HL-60 (cell line): ENCODE results near the gene MMP24.

Experiments
- DNase-seq, 2 experiments: peaks; one replicate each; pipeline ENCODE4 v3.0.0-alpha.2; 2010 to 2020; ENCODE audit warnings: low read depth in 1 of 2, low spot score in 1 of 2
- H3K27ac ChIP-seq: fragments of 250-450 bp; sonication (Bioruptor Pico); replicated peaks from 2 replicates; pipeline ENCODE4 v1.5.1; 2020; ENCODE audit warnings: mild to moderate bottlenecking, moderate library complexity
- H3K27me3 ChIP-seq: fragments of 250-450 bp; sonication (Bioruptor Pico); 2 replicates; pipeline ENCODE4 v1.5.1; 2021; ENCODE audit warnings: mild to moderate bottlenecking, moderate library complexity; ENCODE audit not compliant: insufficient read depth, poor library complexity, severe bottlenecking
- H3K4me3 ChIP-seq: replicated peaks from 2 replicates; pipeline ENCODE4 v1.5.1; 2011; ENCODE audit warnings: mild to moderate bottlenecking, control low read depth, low read length; ENCODE audit not compliant: insufficient read depth
- CTCF ChIP-seq: IDR thresholded peaks from one replicate; pipeline ENCODE4 v1.5.1; 2011; ENCODE audit warnings: low read length, control low read depth, inconsistent platforms; ENCODE audit not compliant: insufficient read depth
- GABPA ChIP-seq: IDR thresholded peaks from 2 replicates; pipeline ENCODE4 v1.6.1; 2012; ENCODE audit warnings: low read depth
- POLR2AphosphoS5 ChIP-seq: IDR thresholded peaks from 2 replicates; pipeline ENCODE4 v1.6.1; 2012; ENCODE audit warnings: low read depth
- SPI1 ChIP-seq: IDR thresholded peaks from 2 replicates; pipeline ENCODE4 v1.6.1; 2012; ENCODE audit warnings: low read depth, mild to moderate bottlenecking, borderline replicate concordance
- long read RNA-seq: library from polyadenylated mRNA; unstranded; transcript quantifications from one replicate; pipeline ENCODE4 v2.0.0, GENCODE V29; 2020
- TF ChIP-seq, protein P1 (sequence below): IDR thresholded peaks from 2 replicates; pipeline ENCODE4 v1.6.1; 2012; ENCODE audit warnings: low read depth; ENCODE audit not compliant: insufficient replicate concordance

MMP24 gene
- long read RNA-seq, partial matches to known transcripts: 0 of 25 reads
- long read RNA-seq, other reads (novel, unspliced or antisense): 25 of 25 reads

GRCh38 chr20:35226126-35226883 lies at the start of gene MMP24:
Gene MMP24 (plus strand): TSS chr20:35226690. CDS start chr20:35226739, 49 bp downstream.
- no peak within 1 kb of the TSS for H3K27ac ChIP-seq
- H3K4me3 ChIP-seq: no peak within 1 kb of the TSS
- DNase-seq: no peak
- TF ChIP-seq GABPA (no peak), CTCF (no peak), SPI1 (no peak), POLR2AphosphoS5 (no peak)
- TF ChIP-seq, protein P1, sequence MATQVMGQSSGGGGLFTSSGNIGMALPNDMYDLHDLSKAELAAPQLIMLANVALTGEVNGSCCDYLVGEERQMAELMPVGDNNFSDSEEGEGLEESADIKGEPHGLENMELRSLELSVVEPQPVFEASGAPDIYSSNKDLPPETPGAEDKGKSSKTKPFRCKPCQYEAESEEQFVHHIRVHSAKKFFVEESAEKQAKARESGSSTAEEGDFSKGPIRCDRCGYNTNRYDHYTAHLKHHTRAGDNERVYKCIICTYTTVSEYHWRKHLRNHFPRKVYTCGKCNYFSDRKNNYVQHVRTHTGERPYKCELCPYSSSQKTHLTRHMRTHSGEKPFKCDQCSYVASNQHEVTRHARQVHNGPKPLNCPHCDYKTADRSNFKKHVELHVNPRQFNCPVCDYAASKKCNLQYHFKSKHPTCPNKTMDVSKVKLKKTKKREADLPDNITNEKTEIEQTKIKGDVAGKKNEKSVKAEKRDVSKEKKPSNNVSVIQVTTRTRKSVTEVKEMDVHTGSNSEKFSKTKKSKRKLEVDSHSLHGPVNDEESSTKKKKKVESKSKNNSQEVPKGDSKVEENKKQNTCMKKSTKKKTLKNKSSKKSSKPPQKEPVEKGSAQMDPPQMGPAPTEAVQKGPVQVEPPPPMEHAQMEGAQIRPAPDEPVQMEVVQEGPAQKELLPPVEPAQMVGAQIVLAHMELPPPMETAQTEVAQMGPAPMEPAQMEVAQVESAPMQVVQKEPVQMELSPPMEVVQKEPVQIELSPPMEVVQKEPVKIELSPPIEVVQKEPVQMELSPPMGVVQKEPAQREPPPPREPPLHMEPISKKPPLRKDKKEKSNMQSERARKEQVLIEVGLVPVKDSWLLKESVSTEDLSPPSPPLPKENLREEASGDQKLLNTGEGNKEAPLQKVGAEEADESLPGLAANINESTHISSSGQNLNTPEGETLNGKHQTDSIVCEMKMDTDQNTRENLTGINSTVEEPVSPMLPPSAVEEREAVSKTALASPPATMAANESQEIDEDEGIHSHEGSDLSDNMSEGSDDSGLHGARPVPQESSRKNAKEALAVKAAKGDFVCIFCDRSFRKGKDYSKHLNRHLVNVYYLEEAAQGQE: no peak
- H3K27me3 ChIP-seq: peaks cover 20% of the 10 kb centered on the region

DNA sequence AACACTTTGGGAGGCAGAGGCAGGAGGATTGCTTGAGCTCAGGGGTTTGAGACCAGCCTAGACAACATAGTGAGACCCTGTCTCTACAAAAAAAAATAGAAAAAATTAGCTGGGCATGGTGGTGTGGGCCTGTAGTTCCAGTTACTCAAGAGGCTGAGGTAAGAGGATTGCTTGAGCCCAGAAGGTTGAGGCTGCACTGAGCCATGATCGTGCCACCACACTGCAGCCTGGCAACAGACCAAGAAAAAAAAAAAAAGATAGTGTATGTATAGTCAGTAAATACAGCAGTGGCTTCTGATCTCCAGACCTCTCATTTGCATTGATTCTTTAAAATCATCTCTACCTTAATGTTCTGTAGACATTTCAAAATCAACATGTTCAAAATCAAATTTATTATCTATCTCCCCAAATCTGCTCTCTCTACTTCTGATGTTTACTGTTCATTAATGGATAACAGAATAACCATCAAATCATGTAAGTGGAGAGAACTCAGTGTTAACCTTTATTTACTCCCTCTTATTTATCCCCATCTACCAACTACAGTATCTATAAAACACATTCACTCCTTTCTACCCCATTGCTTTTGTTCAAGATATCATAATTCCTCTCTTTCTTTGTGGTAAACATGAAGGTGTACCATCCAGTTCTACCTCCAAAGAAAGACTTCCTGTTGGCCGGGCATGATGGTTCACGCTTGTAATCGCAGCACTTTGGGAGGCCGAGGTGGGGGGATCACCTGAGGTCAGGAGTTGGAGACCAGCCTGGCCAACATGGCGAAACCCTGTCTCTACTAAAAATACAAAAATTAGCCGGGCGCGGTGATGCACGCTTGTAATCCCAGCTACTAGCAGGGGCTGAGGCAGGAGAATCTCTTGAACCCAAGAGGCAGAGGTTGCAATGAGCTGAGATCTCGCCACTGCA lies 46.9 kb upstream of the MMP24 start:
- no peaks in the 10 kb centered on the region for H3K27me3 ChIP-seq
- no peak overlapping the region for H3K27ac ChIP-seq
- H3K4me3 ChIP-seq: no peak overlapping the region
- TF ChIP-seq GABPA (no peak), POLR2AphosphoS5 (no peak), SPI1 (no peak), CTCF (no peak)
- TF ChIP-seq, protein P1: no peak
- DNase-seq: no peak

- no peaks in the 10 kb centered on the region for H3K27me3 ChIP-seq
- H3K4me3 ChIP-seq: no peak overlapping the region
- no peak overlapping the region for H3K27ac ChIP-seq
- no peak for DNase-seq
- TF ChIP-seq POLR2AphosphoS5 (no peak), SPI1 (no peak), GABPA (no peak)
- TF ChIP-seq, protein P1: no peak
Observed at GRCh38 chr20:35180266-35180665, 46.2 kb upstream of the MMP24 start.
